Stimulated activated CD8-positive, alpha-beta memory T cell treated with anti-CD3 and anti-CD28 coated beads, Interleukin-15, amount 100 ng/mL, for 1 hour (primary cell): ENCODE data around the gene GNB2.

Experiments used
- DNase-seq: peaks from one replicate; pipeline ENCODE4 v3.0.0-alpha.2; 2020; ENCODE audit warnings: low read depth

Gene GNB2

DNA sequence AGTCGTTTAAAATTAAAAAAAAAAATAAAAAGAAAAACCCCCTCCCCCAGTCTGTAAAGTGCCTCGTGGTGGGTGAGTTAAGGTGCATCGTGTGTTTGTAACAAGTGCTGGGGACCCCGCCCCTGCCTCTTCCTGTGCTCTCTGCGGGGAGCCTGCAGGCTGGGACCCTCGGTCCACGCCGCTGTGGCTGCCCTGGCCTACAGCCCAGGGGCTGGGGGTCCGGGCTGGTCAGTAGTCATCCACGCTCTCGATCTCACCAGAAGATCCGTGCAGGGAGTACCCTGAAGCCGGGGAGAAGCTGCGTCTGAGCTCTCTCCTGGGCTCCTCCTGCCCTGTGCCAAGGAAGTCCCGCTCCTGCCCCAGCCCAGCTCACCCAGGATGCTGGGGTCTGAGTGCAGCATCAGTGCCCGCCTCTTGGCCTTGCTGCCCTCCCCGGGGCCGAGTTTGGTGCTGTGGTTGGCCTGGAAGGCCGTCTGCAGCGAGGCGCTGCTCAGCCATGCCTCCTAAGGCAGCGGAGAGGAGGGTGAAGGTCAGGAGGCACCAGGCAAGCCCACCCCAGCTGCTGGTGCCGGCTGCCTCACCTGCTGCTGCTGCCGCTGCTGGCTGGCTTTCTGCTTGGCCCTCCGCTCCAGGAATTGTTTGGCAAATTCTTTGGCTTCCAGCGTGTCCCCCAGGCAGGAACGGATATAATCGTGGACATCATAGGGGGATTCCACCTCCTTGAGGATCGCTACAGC lies 8.1 kb downstream of the GNB2 start:
- DNase-seq, result no peak

DNA sequence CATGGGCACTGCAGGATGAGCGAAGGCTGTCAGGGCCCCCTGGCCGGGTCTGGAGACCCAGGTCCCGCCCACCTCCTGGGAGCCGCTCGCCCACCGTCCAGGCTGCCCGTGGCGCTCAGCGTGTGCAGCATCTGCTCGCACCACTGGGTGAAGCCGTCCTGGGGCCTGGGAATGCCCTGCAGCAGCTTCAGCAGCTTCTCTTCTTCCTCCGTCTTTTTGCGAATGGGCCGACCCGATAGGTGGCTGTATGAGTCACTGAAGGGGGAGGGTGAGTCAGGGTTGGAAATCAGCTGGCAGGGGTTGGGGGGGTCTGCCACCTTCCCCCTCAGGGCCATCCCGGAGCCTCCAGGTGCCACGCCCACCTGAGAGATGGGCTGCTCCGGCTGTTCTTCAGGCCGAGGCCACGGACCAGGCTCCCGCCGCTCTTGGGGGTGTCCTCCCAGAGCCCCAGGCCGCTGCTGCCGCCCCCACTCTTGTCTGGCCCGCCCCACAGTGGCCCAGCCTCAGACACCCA lies 8.7 kb downstream of the GNB2 start:
- no peak for DNase-seq

DNA sequence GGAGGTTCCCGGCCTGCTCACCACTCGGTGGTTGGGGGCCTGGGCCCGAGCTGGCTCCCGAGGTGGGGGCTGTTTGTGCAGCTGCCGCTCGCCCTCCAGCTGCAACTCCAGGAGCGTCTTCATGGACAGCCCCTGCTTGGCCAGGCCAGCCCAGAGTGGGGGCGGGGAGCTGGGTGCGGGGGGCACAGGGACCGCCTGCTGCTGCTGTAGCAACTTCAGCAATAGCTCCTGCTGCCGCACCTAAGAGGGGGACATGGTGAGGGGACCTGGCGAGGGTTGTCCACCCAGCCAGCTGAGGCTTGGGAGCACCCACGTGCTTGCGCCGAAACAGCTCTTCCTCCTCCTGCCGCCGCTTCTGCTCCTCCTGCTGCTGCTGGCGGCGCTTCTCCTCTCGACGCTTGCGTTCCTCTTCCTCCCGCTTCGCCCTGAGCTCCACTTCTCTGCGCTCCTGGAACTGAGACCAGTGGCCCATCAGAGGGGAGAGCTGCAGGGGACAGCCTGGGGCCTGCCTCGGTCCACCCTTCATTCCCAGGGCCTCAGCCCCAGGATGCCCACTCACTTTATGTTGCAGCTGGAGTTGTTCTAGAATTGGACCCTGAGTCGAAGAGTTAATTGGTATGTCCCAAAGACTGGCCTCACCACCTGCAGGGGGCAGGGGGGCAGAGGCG lies 9.6 kb downstream of the GNB2 start:
- DNase-seq, result no peak

DNA sequence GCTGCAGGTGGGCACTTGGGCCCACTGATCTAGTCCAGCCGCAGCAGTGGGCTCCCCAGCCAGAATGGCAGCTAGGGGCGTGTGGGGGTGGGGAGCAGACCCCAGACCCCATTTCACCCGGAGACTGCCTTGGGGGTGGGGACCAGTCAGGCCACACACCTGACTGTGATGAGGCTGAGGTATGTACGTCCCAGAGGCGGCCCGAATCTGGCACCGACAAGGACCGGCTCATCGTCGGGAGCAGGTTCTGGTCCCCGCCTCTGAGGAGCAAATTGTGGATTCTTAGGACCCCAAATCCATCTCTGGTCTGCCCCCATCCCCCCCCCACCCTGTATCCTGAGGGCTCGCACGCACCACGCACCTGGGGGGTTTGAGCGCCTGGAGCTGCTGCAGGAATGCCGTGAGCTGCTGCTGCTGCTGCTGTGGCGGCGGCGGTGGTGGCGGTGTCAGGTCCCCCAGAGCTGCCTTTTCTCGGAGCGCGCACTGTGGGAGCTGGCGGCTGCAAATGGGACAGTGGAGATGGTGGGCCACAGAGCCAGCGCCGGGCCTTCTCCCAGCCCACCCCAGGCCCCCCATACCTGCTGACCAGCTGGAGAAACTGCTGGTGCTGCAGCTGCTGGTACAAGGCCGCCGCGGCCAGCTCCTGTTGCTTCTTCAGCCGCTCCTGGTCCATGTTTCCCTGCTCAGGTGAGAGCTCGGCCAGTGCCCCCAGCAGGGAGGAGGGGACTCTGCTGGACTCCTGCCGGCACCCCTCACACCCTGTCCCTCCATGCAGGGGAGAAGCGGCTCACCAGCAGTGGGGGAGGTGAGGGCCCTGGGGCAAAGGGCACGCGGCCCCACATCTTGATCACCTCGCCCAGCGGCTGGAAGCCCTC lies 10.4 kb downstream of the GNB2 start:
- no peak for DNase-seq

DNA sequence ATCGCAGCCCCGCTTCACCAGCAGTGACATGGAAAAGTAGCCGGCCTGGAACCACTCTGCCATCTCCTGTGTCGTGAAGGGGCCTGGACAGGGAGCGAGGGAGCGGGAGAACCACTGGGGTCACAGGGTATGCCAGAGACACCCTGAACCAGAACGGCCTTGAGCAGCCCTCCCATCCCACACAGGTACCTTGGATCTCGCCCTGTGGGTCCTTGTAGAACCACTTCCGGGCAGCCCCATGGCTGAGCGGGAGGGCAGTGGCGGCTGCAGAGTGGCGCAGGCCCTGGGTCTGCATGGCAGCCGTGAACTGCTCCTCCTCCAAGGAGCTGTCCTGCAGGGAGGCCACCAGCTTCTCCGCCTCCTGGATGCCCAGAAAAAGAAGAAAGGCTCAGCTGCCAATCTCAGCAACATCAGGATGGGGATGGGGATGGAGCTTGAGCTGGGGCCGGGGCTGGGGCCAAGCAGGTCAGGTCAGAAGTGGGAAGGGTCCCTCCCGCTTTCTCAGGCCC lies 11.0 kb downstream of the GNB2 start:
- no peak for DNase-seq

DNA sequence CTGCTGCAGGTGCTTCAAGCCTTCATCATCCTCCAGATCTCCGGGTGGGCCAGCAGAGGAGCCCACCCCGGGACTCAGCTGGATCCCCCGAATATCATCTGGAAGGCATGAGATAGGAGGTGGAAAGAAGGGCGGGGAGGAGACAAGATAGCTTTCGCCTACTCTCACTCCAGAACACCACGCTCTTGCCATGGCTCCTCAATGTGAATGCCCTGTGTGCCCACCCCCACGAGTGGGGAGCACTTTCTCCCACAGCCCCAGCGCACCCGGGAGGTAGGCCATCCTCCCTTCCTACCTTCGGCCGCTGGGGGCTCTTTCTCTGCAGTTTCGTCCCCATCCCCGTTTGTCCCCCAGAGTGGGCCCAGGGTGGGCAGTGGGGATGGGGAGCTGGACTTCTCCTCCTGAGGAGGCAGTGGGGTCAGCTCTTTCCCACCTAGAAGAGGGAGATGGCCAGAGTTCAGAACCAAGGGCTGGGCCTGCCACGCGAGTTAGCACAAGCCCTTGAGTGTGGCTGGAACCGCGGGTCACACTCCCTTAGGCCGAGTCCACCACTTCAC lies 11.6 kb downstream of the GNB2 start:
- no peak for DNase-seq

DNA sequence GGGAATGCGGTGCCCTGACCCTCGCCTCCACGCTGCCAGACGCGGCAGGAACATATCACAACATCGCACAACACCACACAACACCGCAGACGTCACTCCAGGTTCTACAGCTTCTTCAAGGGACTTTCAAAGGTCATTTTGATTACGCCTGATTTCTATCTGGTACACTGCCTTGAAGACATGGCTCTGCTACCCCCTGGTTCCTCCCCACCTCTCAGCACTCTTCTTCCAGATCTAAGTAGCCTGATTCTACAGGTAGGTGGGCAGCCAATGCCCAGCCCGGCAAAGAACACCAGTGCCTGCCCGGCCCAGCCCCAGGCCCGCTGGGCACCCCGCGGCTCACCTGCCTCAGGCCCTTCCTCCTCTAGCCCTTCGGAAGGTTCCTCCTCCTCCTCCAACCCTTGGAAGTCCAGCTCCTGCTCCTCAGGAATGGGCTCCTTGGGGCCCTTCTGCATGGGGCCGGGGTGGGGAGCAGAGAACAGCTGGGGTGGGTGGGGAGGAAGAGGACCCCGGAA lies 12.1 kb downstream of the GNB2 start:
- DNase-seq, result no peak

DNA sequence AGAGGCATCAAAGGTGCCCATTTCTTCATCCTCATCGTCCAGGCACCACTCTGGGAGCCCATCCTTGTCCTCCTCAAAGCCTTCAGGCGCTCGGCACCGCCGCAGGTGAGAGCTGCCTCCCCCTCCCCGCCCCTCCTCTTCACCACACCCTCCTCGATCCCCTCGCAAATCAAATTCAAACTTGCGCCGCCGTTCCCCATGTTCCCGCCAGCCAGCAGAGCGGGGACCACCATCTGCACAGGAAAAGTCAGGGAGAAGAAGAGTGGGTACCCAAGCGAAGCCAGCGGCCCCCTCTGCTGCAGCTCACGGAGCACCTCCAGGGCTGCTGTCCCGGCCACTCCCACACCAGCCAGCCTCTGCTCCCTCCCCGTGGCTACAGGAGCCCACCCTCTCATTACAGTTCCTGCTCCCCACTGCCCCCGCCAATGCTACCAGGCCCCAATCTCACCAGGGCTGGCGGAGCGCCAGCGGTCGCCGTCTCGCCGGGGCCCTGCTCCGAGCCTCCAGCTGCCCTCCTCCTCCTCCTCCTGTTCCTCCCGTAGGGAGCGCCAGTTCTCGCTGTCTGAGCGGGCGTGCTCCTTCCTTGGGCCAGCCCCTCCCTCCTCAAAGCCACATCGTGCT lies 12.8 kb downstream of the GNB2 start:
- no peak for DNase-seq

DNA sequence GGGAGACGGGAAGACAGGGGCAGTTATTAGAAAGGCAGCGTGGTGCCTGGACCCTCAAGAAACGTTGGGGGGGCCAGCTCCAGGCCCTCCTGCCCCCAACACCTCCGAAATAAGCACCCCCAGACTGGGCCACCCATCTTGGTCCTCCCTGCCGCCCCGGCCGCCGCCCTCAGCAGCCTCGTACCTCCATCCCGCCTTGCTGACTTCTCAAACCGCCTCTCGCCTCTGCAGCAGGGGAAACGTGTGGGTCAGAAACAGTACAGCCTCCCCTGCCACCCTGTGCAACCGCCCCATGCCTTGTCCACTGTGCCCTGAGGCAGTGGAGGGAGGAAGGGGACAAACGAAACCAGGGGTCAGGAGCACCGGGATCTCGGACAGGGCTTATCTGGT lies 13.3 kb downstream of the GNB2 start:
- no peak for DNase-seq

DNA sequence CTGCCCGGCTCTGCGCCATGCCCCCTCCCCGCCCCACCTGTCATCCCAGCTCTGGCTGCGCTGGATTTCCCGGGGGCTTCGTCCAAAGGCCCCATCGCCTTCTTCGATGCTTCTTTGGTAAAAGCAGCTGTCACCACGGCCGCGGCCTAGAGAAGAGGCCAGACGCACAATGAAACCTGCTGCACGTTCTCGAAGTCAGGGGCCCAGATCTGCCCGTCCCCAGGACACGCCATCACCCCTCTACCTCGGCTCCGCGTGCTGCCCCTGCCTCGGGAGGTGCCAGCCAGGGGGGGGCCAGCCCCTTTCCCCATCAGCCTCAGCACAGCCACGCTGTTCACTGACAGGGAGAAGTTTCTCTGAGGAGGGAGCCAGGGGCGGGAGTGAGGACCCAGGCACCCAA lies 13.7 kb downstream of the GNB2 start:
- no peak for DNase-seq

DNA sequence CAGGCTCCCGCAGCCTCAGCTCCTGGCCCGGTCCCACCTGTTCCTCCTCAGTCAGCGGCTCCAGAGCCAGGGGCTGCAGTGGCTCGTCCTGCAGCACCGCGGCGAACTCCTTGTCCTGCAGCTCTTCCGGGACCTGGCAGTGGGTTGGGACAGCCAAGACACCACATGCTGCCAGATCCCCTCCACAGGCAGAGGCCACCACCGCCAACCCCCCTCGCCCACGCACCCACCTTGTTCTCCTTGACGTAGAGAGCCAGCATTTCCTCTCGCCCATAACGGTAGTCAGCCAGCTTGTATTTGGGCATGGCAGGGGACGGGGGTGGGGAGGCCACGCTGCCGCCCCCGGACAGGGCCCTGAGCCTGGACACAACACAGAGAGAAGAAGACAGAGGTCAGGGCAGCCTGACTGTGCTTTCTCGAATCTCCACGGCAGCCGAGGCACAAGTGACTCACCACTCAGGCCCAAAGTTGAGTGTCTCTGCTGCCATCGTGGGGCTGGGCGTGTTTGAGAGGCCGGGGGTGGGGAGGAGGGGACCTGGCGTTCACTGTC lies 14.3 kb downstream of the GNB2 start:
- no peak for DNase-seq

DNA sequence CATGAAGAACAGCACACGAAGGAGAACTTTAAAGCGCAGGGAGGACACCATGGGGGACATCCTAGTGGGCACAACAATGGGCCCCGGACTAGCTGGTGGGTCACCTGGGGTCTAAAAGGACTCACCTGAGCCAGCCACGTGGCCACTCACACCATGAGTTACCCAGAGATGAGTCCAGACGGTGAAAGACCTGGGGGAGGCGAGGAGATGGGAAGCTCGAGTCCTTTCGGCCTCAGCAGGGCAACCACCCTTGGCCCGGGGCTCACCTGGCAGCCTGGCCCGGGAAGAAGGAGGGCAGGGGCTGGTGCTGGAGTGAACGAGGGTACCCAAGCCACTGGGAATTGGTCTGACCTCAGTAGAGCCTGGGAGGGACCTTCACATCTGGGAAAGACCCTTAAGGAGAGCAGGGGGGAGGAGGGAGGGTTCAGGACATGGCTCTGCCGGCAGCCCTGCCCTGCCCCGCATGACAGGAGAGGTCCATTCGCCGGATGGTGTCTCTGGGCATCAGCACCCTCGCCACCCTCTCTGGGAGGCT lies 14.9 kb downstream of the GNB2 start:
- DNase-seq, result no peak

DNA sequence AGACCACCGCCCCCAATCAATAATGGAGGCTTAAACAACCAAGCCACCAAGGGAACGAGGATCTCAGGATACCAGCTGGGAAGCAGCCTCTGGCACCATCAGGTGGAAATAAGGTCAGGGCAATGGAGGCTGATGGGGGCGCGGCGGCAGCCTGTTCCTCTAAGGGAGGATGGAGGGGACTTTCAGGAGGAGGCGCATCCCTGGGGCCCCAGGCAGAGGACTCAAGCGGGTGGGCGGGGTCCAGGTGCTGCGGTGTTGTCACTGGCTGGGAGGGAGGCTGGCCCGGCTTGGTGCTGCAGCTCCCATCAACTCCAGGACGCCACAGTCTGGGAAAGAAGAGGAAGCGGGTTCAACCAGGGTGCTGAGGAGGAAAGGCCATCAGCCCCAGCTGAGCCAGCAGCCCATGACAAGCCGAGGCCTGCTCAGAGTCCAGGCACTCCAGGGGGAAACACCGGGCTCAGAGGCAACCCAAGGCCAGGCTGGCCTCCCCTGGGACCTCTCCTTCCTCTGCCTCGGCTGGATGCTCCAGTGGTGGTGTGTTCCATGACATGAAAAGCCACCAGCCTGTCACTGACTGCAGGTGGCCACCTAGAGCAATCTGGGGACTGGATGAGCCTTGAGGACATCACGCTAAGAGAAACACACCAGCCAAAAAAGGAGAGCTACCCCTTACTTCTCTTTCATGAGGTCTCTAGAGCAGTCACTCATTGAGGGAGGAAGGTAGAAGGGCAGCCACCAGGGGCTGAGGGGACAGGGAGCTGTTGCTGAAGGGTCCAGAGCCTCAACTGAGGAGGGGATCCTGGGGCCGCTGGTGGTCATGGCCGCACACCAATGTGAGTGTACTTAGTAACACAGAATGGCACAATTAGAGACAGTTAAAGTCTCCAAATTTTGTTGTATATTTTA lies 15.9 kb downstream of the GNB2 start:
- DNase-seq, result no peak

DNA sequence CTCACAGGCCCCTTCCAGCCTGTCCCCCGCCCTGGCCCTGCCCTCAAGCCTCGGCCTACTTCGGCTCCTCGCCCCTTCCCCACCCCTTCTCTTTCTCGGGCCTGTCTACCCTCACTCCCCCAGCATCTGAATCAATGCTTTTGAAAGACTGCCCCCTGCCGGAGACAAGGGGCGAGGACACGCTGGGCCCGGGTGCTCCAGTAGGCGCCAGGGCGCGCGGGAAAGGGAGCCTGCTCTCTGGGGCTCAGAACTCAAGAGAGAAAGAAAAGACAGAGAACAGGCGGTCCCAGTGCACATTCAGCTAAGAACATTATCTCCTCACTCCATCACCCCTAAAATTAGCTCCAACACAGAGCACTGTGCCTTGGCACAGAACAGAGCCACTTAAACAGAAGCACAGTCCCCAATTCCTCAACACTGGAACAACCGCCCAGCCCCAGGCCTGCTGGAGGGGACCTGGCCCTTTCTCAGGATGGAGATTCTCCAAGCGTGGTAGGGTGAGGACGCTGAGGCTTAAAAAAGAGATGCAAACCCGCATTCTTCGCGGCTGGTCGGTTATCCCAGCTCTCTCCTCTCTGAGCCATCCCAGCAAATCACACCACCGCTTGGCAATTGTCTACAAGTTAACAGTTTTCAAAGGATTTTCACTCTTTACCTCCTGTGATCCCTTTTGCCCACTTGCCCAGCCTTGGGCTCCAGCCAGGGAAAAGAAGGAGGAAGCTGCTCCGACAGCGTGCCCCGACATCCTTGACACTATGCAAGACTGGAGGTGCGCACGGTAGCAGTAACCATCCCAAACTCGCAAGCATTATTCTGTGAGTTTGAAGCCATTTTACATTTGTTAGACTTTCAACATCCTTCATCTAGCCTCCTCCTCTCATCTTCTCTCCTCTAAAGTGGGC lies 18.4 kb downstream of the GNB2 start:
- DNase-seq, result peak; percentile 71

DNA sequence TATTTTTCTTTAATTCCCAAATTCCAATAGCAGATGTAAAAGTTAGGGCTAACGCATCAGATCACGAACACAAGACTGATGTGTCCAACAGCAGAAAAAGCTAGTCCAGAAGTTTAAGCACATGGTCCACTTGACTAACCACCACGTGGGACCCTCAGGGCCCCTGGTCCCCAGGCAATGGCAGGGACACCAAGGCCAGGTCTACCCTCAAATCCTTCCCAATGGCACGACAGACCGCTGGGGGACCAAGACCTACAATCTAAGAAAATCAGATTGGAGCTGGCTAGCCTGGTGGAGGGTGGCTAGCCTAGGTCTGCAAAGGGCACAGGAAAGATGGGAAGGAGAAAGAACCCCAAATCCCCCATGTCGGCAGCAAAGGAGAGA lies 19.0 kb downstream of the GNB2 start:
- DNase-seq, result no peak

DNA sequence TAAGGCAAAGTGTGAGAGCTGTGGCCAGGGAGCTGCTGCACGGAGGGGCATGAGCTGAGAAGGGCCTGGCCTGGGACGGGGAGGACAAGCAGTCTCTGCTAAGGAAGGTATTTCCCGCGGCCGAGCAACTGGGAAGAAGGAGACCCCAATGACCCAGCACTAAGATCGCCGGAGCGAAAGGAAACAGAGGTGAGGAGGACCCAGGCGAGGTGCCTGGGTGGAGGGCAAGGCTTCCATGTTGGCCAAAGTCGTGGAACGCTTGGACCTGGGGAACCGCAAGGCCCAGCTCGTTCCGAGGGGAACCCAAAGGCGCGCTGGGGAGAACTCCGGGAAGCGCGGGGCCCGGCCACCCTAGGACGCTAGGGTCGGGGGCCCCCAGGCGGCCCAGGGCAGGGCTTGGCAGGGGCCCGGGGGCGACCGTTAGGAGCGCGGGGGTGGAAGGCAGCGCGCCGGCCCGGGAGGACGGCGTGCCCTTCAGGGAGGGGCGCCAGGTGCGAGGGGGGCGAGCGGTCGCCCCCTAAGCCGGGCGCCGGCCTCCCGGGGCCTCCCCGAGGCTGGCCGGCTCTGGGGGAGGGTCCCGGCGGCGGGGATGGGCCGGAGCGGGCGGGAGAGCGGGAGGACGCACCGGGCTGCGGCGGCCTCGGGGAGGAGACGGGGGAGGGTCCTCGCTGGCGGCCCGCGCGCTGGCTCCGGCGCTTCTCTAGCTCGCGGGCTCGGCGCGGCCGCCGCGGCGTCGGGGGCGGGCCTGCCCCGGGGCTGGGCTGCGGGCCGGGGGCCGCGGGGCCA lies 20.0 kb downstream of the GNB2 start:
- no peak for DNase-seq

DNA sequence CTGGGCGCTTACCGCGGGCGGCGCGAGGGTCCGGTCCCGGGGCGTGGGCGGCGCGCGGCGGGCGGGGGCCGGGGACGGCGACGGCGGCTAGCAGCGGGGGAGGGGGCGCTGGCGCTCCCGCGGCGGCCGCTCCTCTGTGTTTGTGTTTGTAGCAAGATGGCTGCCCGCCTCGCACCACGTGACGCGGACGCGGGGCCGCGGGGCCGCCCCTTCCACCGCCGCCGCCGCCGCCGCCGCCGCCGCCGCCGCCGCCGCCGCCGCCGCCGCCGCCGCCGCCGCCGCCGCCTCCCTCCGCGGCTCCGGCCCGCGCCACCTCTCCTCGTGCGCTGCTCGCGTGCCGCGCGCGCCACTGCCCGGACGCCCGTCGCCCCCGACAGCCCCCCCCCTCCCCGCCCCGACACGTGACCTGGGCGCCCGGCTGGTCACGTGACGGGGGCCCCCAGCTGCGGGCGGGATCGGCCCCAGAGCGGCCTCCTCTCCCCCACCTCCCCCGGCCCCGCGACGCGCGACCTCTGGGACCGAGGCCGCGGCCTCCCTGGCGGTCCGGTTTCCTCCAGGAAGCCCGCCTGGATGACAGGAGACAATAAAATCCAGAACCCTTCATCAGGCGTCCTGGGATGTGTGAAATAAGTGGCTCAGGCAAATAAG lies 20.7 kb downstream of the GNB2 start, which contains the start of gene GIGYF1:
TSS of gene GIGYF1 (minus strand) at position 153 of the 648 bp plus-strand sequence. CDS start 6,012 bp downstream, outside the sequence.
- DNase-seq, result no peak
